Hepatocyte (in vitro differentiated cells): Measurements from ENCODE around the gene AQP12A.

Experiments
- CTCF ChIP-seq: fragments of 200-600 bp; sonication (generic); IDR thresholded peaks from 2 replicates; pipeline ENCODE4 v1.5.1; 2016; ENCODE audit warnings: antibody characterized with exemption, mild to moderate bottlenecking; ENCODE audit not compliant: poor library complexity
- EZH2phosphoT487 ChIP-seq: fragments of 200-600 bp; sonication (generic); IDR thresholded peaks from one replicate; pipeline ENCODE4 v1.6.1; 2018; ENCODE audit warnings: antibody characterized with exemption, mild to moderate bottlenecking, low read depth, moderate library complexity; ENCODE audit not compliant: unreplicated experiment, severe bottlenecking

- TF ChIP-seq CTCF (no peak), EZH2phosphoT487 (no peak)
Observed at GRCh38 chr2:240662681-240663080, 29.0 kb upstream of the AQP12A start.
